Ectodermal cell (in vitro differentiated cells): ENCODE data around the gene EXOSC2.
"Not testable (repeated sequence)": the region's sequence is repeated elsewhere in the genome, so short reads cannot be mapped to it uniquely, and the experiment has no call there.

Source experiments
- H3K27ac ChIP-seq: 2 replicates; pipeline ENCODE4 v1.7.0; 2013; ENCODE audit warnings: mild to moderate bottlenecking, low read depth, low read length; ENCODE audit not compliant: insufficient read depth, poor library complexity, severe bottlenecking
- H3K27me3 ChIP-seq: 2 replicates; pipeline ENCODE4 v1.7.0; 2013; ENCODE audit warnings: mild to moderate bottlenecking, low read length; ENCODE audit not compliant: insufficient read depth, control insufficient read depth, poor library complexity, severe bottlenecking
- H3K36me3 ChIP-seq: one replicate; pipeline ENCODE4 v1.7.0; 2013; ENCODE audit warnings: low read length; ENCODE audit not compliant: control insufficient read depth, insufficient read depth
- H3K4me1 ChIP-seq: one replicate; pipeline ENCODE4 v1.7.0; 2013; ENCODE audit warnings: low read length; ENCODE audit not compliant: control insufficient read depth, insufficient read depth
- H3K4me3 ChIP-seq: 2 replicates; pipeline ENCODE4 v1.7.0; 2013; ENCODE audit warnings: low read depth, low read length, control low read depth; ENCODE audit not compliant: insufficient read depth
- H3K9me3 ChIP-seq: 2 replicates; pipeline ENCODE4 v1.7.0; 2013; ENCODE audit warnings: mild to moderate bottlenecking, low read length, moderate library complexity; ENCODE audit not compliant: control insufficient read depth
- WGBS, 2 experiments: methylation state at CpG; one replicate each; pipeline ENCODE4 v1.1.7; 2013; ENCODE audit warnings: missing lambda C conversion rate in 2 of 2; 5-methylcytosine and 5-hydroxymethylcytosine counted together

EXOSC2 gene

DNA sequence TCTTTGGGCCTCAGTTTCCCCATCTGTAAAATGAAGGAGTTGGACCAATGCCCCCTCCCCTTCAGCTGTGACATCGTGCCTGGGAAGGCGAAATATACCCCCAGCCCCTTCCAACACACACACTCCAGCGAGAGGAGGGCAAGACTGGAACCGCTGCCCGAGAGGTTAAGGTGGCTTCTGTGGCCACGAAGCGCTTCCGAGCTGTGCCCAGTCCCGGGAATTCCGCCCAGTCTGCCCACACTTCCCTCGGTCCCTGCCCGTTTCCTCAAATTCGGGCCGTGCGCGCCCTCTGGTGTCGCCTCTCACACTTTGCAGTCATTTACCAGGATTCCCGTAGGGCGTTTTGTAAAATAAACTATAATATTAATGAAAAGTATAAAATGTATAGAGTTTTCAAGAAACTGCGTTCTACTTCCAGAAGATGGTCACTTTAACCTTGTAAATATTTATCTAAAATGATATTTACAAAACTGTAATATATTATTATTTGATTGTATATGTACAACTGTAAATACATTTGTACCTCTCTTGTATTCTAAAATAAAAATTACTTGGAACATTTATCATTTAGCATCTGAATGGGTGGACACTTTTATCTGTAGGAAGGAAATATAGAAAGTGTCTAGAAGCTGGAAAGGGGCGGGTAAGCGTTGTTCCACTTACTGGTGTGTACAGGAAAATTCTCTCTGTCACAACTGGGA lies 11.0 kb upstream of the EXOSC2 start:
- 8 to 9% methylated on average over 19 of the region's 22 CpGs for WGBS, 2 experiments
- Histone ChIP-seq H3K9me3 (no peaks in the 10 kb centered on the region), H3K27me3 (peaks cover 52% of the 10 kb centered on the region), H3K27ac (no peak overlapping the region), H3K4me3 (no peak overlapping the region), H3K36me3 (no peaks in the 10 kb centered on the region), H3K4me1 (peaks cover 5% of the 10 kb centered on the region)

DNA sequence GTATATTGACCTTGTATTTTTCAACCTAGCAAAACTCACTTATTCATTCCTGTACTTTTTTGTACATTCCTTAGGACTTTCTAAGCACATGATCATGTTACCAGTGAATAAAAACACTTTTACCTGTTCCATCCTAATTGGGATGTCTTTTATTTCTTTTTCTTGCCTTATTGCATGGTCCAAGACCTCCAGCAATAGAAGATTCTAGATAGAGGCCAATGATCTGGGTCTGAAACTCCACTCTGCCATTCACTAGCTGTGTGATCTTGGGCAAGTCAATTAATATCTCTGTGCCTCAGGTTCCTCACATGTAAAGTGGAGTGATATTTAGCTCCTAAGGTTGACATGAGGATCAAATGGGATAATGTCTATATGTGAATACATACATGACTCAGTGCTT lies 8.5 kb upstream of the EXOSC2 start:
- Histone ChIP-seq H3K36me3 (no peaks in the 10 kb centered on the region), H3K4me1 (peaks cover 5% of the 10 kb centered on the region)

DNA sequence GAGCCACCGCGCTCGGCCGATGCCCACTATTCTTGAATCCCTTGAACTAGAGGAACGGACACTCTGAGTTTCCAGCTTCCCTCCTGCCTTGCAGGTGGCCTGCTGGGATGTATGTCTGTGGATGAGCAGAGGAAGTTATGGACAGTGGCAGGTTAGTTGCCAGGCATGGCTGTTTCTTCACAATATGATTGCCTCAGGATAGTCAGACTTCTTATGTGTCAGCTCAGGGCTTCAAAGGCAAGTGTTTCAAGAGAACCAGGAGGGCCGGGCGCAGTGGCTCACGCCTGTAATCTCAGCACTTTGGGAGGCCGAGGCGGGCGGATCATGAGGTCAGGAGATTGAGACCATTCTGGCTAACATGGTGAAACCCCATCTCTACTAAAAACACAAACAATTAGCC lies 7.6 kb upstream of the EXOSC2 start:
- not testable (repeated sequence) for H3K27ac ChIP-seq, H3K4me3 ChIP-seq, H3K9me3 ChIP-seq, H3K4me1 ChIP-seq, H3K36me3 ChIP-seq
- 93 to 96% methylated on average over 11 of the region's 11 CpGs for WGBS, 2 experiments
- H3K27me3 ChIP-seq, result peaks cover 19% of the 10 kb centered on the region

More for the DNA sequence above, 8.5 kb upstream of the EXOSC2 start:
- Histone ChIP-seq H3K27me3 (peaks cover 27% of the 10 kb centered on the region), H3K27ac (no peak overlapping the region), H3K4me3 (no peak overlapping the region), H3K9me3 (no peaks in the 10 kb centered on the region)

DNA sequence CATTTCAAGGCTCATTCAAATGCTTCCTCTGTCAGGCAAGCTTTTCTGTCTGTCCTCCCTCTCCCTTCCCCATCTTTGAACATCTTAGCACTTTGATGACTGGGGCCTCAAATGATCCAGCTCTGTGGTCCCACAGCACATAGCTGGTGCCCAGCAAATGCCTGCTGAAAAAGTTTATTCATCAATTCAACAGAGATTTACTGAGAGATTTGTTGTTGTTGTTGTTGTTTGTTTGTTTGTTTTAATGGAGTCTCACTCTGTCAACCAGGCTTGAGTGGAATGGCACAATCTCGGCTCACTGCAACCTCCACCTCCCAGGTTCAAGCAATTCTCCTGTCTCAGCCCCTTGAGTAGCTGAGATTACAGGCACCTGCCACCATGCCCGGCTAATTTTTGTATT lies 6.0 kb upstream of the EXOSC2 start:
- no peak overlapping the region for H3K27ac ChIP-seq
- no peak overlapping the region for H3K4me3 ChIP-seq
- H3K4me1 ChIP-seq, result peaks cover 2% of the 10 kb centered on the region
- H3K27me3 ChIP-seq, result peaks cover 5% of the 10 kb centered on the region
- WGBS, 2 experiments, result 91 to 94% methylated on average over 2 of the region's 2 CpGs
- no peaks in the 10 kb centered on the region for H3K9me3 ChIP-seq
- no peaks in the 10 kb centered on the region for H3K36me3 ChIP-seq

- Histone ChIP-seq H3K4me1 (peaks cover 6% of the 10 kb centered on the region), H3K9me3 (no peaks in the 10 kb centered on the region), H3K4me3 (no peak overlapping the region), H3K27ac (no peak overlapping the region), H3K27me3 (peaks cover 1% of the 10 kb centered on the region), H3K36me3 (no peaks in the 10 kb centered on the region)
- WGBS, 2 experiments, result 90 to 92% methylated on average over 5 of the region's 5 CpGs
Measured at GRCh38 chr9:130688072-130688471, 5.5 kb upstream of the EXOSC2 start.

- Histone ChIP-seq H3K4me1 (peaks cover 8% of the 10 kb centered on the region), H3K9me3 (no peaks in the 10 kb centered on the region), H3K27me3 (no peaks in the 10 kb centered on the region), H3K27ac (no peak overlapping the region), H3K36me3 (no peaks in the 10 kb centered on the region), H3K4me3 (no peak overlapping the region)
- WGBS, 2 experiments, result 60 to 64% methylated on average over 1 of the region's 1 CpG
Measured at GRCh38 chr9:130689572-130689936, 4.0 kb upstream of the EXOSC2 start.

- H3K4me3 ChIP-seq, result no peak overlapping the region
- no peaks in the 10 kb centered on the region for H3K36me3 ChIP-seq
- no peaks in the 10 kb centered on the region for H3K27me3 ChIP-seq
- no peaks in the 10 kb centered on the region for H3K9me3 ChIP-seq
- H3K4me1 ChIP-seq, result peaks cover 14% of the 10 kb centered on the region
- no peak overlapping the region for H3K27ac ChIP-seq
- 77 to 82% methylated on average over 15 of the region's 15 CpGs for WGBS, 2 experiments
Measured at GRCh38 chr9:130689937-130690700, 3.5 kb upstream of the EXOSC2 start.

DNA sequence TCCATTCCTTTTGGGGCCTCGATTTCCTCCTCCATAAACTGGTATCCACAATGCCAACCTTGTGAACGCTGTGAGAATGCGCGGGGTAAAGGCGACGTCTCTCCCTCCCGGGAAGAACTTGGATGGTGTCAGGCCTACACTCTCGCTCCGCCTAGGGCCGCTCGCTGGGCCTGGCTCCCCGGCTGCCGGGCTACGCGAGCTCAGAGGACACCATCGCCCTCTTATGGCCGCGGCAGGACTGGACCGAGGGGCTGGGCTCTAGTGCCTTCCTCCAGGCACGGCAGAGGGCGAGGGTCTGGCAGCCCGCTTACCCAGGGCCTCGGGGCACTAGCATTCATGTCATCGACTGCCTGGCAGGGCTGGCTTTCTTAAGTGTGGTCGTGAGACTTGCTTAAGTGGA lies 1.3 kb upstream of the EXOSC2 start:
- Histone ChIP-seq H3K4me1 (peaks cover 23% of the 10 kb centered on the region), H3K27ac (no peak overlapping the region), H3K36me3 (peaks cover 15% of the 10 kb centered on the region), H3K4me3 (no peak overlapping the region), H3K27me3 (no peaks in the 10 kb centered on the region), H3K9me3 (no peaks in the 10 kb centered on the region)
- WGBS, 2 experiments, result 6% methylated on average over 25 of the region's 25 CpGs

- Histone ChIP-seq H3K27me3 (no peaks in the 10 kb centered on the region), H3K9me3 (no peaks in the 10 kb centered on the region), H3K4me3 (peak overlapping the region; percentile 94), H3K27ac (no peak overlapping the region), H3K4me1 (peaks cover 23% of the 10 kb centered on the region), H3K36me3 (peaks cover 18% of the 10 kb centered on the region)
- whole genome bisulfite sequencing, 2 experiments, result 29 to 30% methylated on average over 8 of the region's 8 CpGs
Measured at GRCh38 chr9:130693101-130693425, 517 bp upstream of the EXOSC2 start.

GRCh38 chr9:130694205-130694604 lies 625 bp downstream of the EXOSC2 start:
- H3K4me1 ChIP-seq, result peaks cover 23% of the 10 kb centered on the region
- WGBS, 2 experiments, result 0 to 3% methylated on average over 4 to 8 of the region's 8 CpGs

More at GRCh38 chr9:130694205-130694604, 625 bp downstream of the EXOSC2 start:
- Histone ChIP-seq H3K36me3 (peaks cover 27% of the 10 kb centered on the region), H3K4me3 (peak overlapping the region; percentile 94), H3K9me3 (no peaks in the 10 kb centered on the region), H3K27me3 (no peaks in the 10 kb centered on the region), H3K27ac (no peak overlapping the region)
